Tibial nerve (tissue), 4 donors: ENCODE data around the gene ASIC4.

Experiments used
- EP300 ChIP-seq, 2 donors: sonication (generic); formaldehyde crosslinking; IDR thresholded peaks; one replicate each; pipeline ENCODE4 v1.6.1; 2017; ENCODE audit warnings: antibody characterized with exemption in 2 of 2, mild to moderate bottlenecking in 1 of 2
- TF ChIP-seq, protein P1 (sequence below), 5 experiments: fragments of 200-600 bp in 3 of 5; fragments of 450-650 bp in 2 of 5; sonication (generic) in 3 of 5; IDR thresholded peaks; one replicate each; pipeline ENCODE4 v1.5.1; 2016 to 2019; ENCODE audit warnings: antibody characterized with exemption in 5 of 5, mild to moderate bottlenecking in 3 of 5, moderate library complexity in 2 of 5

DNA sequence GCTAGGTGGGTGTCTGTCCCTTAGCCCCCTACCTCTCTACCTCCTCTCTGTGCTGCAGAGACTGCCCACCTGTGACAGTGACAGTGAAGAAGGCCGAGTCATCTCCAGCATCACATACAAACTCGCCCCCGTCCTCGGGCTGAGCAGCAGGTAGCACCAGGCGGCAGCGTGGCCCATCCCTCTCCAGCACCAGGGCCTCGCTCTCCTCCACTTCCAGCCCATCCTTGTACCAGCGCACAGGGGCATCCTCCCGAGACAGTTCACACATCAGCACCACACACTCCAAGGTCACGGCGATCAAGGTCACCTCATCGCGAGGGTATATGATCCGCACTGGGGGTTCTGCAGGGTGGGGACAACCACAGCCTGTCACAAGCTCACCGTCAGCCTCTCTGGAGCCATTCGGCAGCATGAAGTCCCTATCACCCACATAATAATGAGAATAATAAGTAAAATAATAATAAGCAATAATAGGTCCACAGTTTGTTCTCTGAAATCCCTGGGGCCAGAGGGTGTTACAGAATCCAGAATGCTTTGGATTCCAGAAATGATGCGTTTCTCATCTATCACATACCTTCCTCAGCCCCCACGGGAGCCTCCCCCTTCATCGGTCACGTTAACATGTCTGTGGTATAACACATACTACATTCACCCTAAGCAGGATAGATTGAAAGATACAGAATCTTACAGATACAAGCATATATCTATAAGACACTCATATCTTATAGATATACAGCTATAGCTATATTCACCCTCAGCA is 45.1 kb downstream of the ASIC4 start:
- TF ChIP-seq, protein P1, sequence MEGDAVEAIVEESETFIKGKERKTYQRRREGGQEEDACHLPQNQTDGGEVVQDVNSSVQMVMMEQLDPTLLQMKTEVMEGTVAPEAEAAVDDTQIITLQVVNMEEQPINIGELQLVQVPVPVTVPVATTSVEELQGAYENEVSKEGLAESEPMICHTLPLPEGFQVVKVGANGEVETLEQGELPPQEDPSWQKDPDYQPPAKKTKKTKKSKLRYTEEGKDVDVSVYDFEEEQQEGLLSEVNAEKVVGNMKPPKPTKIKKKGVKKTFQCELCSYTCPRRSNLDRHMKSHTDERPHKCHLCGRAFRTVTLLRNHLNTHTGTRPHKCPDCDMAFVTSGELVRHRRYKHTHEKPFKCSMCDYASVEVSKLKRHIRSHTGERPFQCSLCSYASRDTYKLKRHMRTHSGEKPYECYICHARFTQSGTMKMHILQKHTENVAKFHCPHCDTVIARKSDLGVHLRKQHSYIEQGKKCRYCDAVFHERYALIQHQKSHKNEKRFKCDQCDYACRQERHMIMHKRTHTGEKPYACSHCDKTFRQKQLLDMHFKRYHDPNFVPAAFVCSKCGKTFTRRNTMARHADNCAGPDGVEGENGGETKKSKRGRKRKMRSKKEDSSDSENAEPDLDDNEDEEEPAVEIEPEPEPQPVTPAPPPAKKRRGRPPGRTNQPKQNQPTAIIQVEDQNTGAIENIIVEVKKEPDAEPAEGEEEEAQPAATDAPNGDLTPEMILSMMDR (IDR thresholded peaks at IDR 0.05): no peak
- TF ChIP-seq EP300 (IDR thresholded peaks at IDR 0.05): no peak
